Astrocyte of the cerebellum (primary cell): ENCODE results near the gene FZR1.

ENCODE experiments used
- DNase-seq: peaks from one replicate; pipeline ENCODE4 v3.0.0-alpha.2; 2011; ENCODE audit warnings: low read depth
- H3K4me3 ChIP-seq: 2 replicates; pipeline ENCODE4 v1.5.1; 2011; ENCODE audit warnings: mild to moderate bottlenecking, low read depth, low read length, moderate library complexity
- in situ Hi-C: cut with HindIII; loops from 2 replicates; pipeline ENCODE4 v1.10.0; 2017; ENCODE audit warnings: low sequenced_read_pairs
- TF ChIP-seq, protein P1 (sequence below): IDR thresholded peaks from 2 replicates; pipeline ENCODE4 v1.5.1; 2012; ENCODE audit warnings: low read length, low read depth, moderate library complexity, mild to moderate bottlenecking; ENCODE audit errors: missing control alignments

FZR1 gene

DNA sequence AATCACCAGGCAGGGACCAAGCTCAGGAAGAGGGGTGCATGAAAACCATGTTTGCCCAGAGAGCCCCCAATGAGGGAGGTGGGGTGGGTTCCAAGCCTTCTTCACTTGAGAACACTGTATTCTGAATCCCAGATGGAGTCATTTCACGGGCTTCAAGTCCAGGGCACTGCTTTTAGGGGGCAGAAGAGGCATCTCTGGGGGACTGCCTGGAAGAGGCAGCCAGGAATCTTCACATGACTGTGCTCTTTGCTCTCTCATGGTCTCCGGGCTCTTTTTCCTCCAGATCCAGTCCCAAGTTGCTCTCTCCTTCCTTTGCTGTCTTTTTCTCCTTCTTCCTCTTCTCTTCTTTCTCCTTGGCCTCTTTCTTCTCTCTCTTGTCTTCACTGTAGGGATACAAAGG lies 31.5 kb upstream of the FZR1 start:
- DNase-seq: no peak
- in situ Hi-C loops: no loop called here
- H3K4me3 ChIP-seq: no peak overlapping the region
- TF ChIP-seq, protein P1, sequence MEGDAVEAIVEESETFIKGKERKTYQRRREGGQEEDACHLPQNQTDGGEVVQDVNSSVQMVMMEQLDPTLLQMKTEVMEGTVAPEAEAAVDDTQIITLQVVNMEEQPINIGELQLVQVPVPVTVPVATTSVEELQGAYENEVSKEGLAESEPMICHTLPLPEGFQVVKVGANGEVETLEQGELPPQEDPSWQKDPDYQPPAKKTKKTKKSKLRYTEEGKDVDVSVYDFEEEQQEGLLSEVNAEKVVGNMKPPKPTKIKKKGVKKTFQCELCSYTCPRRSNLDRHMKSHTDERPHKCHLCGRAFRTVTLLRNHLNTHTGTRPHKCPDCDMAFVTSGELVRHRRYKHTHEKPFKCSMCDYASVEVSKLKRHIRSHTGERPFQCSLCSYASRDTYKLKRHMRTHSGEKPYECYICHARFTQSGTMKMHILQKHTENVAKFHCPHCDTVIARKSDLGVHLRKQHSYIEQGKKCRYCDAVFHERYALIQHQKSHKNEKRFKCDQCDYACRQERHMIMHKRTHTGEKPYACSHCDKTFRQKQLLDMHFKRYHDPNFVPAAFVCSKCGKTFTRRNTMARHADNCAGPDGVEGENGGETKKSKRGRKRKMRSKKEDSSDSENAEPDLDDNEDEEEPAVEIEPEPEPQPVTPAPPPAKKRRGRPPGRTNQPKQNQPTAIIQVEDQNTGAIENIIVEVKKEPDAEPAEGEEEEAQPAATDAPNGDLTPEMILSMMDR: no peak

DNA sequence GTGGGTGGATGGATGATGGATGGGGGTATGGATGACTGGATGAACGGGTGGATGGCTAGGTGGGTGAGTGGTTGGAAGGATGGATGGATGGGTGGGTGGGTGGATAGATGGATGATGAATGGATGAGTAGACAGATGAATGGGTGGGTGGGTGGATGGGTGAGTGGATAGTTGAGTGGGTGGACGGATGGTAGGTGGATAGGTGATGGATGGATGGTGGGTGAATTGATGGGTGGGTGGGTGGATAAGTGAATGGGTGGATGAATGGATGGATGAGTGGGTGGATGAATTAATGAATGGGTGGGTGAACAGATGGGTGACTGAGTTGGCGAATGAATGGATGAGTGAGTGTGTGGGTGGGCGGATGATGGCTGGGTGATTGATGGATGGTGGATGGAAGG lies 30.7 kb upstream of the FZR1 start:
- H3K4me3 ChIP-seq: no peak overlapping the region
- no peak for DNase-seq
- TF ChIP-seq, protein P1: no peak

DNA sequence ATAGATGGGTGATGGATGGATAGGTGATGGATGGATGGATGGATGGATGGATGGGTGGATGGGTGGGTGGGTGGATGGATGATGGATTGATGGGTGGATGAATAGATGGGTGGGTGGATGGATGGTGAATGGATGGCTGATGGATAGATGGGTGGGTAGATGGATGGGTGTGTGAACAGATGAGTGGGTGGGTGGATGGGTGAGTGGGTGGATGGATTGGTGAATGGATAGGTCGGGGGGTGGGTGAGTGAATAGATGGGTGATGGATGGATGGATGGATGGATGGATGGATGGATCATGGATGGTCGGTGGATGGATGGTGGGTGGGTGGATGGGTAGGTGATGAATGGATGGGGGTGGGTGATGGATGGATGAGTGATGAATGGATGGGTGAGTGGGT lies 29.3 kb upstream of the FZR1 start:
- in situ Hi-C loops: no loop called here
- no peak for DNase-seq
- H3K4me3 ChIP-seq: no peak overlapping the region
- TF ChIP-seq, protein P1: no peak

More for the DNA sequence above, 30.7 kb upstream of the FZR1 start:
- in situ Hi-C loops: no loop called here

DNA sequence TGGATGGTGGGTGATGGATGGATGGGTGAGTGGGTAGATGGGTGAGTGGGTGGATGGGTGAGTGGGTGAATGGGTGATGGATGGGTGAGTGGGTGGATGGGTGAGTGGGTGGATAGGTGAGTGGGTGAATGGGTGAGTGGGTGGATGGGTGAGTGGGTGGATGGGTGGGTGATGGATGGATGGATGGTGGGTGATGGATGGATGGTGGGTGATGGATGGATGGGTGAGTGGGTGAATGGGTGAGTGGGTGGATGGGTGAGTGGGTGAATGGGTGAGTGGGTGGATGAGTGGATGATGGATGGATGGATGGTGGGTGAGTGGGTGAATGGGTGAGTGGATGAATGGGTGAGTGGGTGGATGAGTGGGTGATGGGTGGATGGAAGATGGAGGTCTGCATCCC lies 28.6 kb upstream of the FZR1 start:
- in situ Hi-C loops: no loop called here
- no peak overlapping the region for H3K4me3 ChIP-seq
- TF ChIP-seq, protein P1: no peak
- DNase-seq: no peak

DNA sequence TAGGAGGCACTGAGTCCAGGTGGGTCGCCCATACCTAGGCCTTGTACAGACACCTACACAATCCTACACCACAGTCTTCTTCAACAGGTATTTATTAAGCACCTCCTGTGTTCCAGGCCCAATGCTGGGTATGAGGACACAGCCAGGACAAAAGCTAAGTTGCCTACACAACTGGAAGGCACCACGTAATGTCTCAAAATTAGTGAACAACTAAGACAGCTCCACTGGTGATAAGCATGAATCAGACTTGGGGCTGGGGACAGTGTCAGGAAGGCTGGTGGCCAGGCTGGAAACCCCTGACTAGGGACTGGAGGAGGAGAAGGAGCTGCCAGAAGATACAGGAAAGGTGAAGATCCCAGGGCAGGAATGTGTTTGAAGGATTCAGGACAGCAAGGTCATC lies 28.2 kb upstream of the FZR1 start:
- in situ Hi-C loops: no loop called here
- DNase-seq: no peak
- no peak overlapping the region for H3K4me3 ChIP-seq
- TF ChIP-seq, protein P1: no peak

DNA sequence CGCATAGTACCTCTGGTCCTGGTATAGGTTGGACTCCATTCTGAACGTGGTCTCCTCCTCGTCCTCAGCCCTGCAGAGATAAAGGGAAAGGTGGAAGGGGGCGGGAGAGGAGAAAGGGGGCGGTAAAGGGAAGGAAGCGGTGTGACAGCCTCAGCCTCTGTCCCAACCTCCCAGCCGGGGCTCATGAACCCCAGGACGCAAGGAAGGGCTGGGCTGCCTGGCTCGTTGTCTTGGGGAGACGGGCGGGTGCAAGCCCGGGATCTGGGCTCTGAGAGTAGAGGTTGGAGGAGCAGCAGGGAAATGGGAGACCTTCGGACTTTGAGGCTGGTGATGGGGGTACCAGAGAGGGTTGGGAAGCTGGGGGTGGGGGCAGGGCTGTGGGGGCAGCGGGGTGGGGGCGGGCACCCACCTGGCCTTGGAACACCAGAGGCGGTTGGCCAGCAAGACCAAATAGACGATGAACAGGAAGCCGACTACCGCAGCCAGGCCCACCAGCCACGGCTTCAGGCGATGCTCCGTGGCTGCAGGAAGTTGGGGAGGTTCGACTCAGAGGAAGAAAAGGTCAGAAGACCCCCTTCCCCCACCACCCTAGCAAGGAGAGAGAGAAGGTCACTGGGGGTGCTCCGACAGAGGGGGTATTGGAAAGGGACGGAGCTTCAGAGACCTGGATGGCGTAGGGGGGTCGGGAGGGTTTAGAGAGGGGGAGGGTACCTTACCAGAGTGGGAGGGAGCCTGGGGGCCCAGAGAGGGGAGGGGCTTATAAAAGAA lies 27.5 kb upstream of the FZR1 start:
- in situ Hi-C loops: no loop called here
- TF ChIP-seq, protein P1: no peak
- DNase-seq: no peak
- H3K4me3 ChIP-seq: no peak overlapping the region
